ENCODE results near the gene PI16. TPM values are rescaled to one million over a fixed set of nuclear protein-coding genes. Genes with fewer than 3 reads are reported as not detected.

The PI16 gene
- polyA plus RNA-seq, 1 donor from 2014 or later: not detected

DNA sequence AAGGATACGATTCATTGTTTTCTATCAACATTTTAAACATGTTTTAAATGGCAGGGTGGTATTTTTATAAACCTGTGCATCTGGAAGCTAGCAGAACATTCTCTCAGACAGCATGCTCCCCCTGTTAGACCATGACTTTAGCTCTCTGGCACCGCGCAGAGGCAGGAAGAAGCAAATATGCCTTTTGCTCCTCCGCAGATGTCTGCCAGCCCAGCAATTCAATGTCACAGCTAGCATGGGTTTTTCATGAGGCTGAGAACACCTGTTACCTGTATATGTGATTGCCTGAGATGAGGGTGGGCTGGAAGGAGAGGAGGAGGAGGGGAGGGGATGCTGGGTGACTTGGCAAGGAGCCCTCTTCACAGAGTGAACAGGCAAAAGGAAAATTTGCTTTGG, 24.8 kb downstream of the PI16 start:
- Histone ChIP-seq H3K79me2 (replicated peaks; ENCODE audit: insufficient read depth, low read length) (peaks cover 32% of the 10 kb centered on the region), H3K9ac (ENCODE audit: low read length) (no peak overlapping the region), H3K4me2 (ENCODE audit: low read length) (no peak overlapping the region), H3K9me3 (ENCODE audit: low read length) (no peaks in the 10 kb centered on the region), H4K20me1 (ENCODE audit: insufficient read depth) (peaks cover 7% of the 10 kb centered on the region), H2AFZ (ENCODE audit: low read depth, low read length) (no peak overlapping the region), H3K9me2 (ENCODE audit: insufficient read depth, low read length) (no peaks in the 10 kb centered on the region), H3K4me3 (ENCODE audit: low read length) (no peak overlapping the region), H3F3A (ENCODE audit: insufficient read depth, low read length, poor library complexity, severe bottlenecking) (no peaks in the 10 kb centered on the region), H3K36me3 (ENCODE audit: insufficient read depth, low read length) (no peaks in the 10 kb centered on the region), H3K27ac (ENCODE audit: low read length) (no peak overlapping the region), H3K27me3 (ENCODE audit: insufficient read depth, low read depth, low read length) (no peaks in the 10 kb centered on the region)
- TF ChIP-seq SMC3 (conservative IDR thresholded peaks at IDR 0.05; ENCODE audit: poor library complexity) (peak; percentile 70), CTCF (IDR thresholded peaks at IDR 0.05; ENCODE audit: poor library complexity, severe bottlenecking) (peak; percentile 72), POLR2AphosphoS5 (IDR thresholded peaks at IDR 0.05) (no peak), MXI1 (conservative IDR thresholded peaks at IDR 0.05; ENCODE audit: poor library complexity, severe bottlenecking) (peak; percentile 55), TAF1 (IDR thresholded peaks at IDR 0.05; ENCODE audit: low read depth) (no peak), RAD21 (conservative IDR thresholded peaks at IDR 0.05) (peak; percentile 70)

DNA sequence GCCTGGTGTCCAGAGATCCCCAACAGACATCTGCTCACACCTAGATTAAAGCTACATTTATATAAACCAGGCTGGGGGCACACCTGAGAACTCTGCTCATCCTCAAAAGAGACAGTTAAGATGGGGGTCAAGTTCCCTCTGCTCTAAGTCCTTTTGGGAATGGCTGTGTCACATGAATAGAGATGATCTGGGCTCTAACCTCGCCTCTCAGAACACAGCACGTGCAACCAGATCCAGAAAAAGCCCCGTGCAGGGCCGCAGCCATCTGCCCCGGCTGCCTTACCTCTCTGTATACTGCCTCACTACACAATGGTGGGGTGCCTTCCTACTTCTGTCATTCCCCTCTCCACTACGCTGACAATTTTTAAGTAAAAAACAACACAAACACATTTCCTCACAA, 25.6 kb downstream of the PI16 start:
- H3K36me3 ChIP-seq (ENCODE audit: insufficient read depth, low read length): no peaks in the 10 kb centered on the region
- H3K9ac ChIP-seq (ENCODE audit: low read length): no peak overlapping the region
- no peaks in the 10 kb centered on the region for H3F3A ChIP-seq (ENCODE audit: insufficient read depth, low read length, poor library complexity, severe bottlenecking)
- no peaks in the 10 kb centered on the region for H3K9me3 ChIP-seq (ENCODE audit: low read length)
- H3K27ac ChIP-seq (ENCODE audit: low read length): no peak overlapping the region
- H3K79me2 ChIP-seq (replicated peaks; ENCODE audit: insufficient read depth, low read length): peaks cover 40% of the 10 kb centered on the region
- no peaks in the 10 kb centered on the region for H3K9me2 ChIP-seq (ENCODE audit: insufficient read depth, low read length)
- H3K27me3 ChIP-seq (ENCODE audit: insufficient read depth, low read depth, low read length): no peaks in the 10 kb centered on the region
- H3K4me3 ChIP-seq (ENCODE audit: low read length): no peak overlapping the region
- H3K4me2 ChIP-seq (ENCODE audit: low read length): no peak overlapping the region
- peaks cover 7% of the 10 kb centered on the region for H4K20me1 ChIP-seq (ENCODE audit: insufficient read depth)
- no peak overlapping the region for H2AFZ ChIP-seq (ENCODE audit: low read depth, low read length)
- no peak for TF ChIP-seq EP300 (conservative IDR thresholded peaks at IDR 0.05; ENCODE audit: poor library complexity, severe bottlenecking)
- TF ChIP-seq RAD21 (conservative IDR thresholded peaks at IDR 0.05): no peak
- TF ChIP-seq CTCF (IDR thresholded peaks at IDR 0.05; ENCODE audit: poor library complexity, severe bottlenecking): no peak
- no peak for TF ChIP-seq SMC3 (conservative IDR thresholded peaks at IDR 0.05; ENCODE audit: poor library complexity)
- no peak for TF ChIP-seq TAF1 (IDR thresholded peaks at IDR 0.05; ENCODE audit: low read depth)
- no peak for TF ChIP-seq EZH2 (IDR thresholded peaks at IDR 0.05; ENCODE audit: borderline replicate concordance, insufficient read depth, low read length, poor library complexity, severe bottlenecking)
- no peak for TF ChIP-seq MXI1 (conservative IDR thresholded peaks at IDR 0.05; ENCODE audit: poor library complexity, severe bottlenecking)

- Histone ChIP-seq H3K9ac (ENCODE audit: low read length) (no peak overlapping the region), H3F3A (ENCODE audit: insufficient read depth, low read length, poor library complexity, severe bottlenecking) (no peaks in the 10 kb centered on the region), H3K27me3 (ENCODE audit: insufficient read depth, low read depth, low read length) (no peaks in the 10 kb centered on the region), H3K9me2 (ENCODE audit: insufficient read depth, low read length) (no peaks in the 10 kb centered on the region), H3K27ac (ENCODE audit: low read length) (no peak overlapping the region), H3K36me3 (ENCODE audit: insufficient read depth, low read length) (no peaks in the 10 kb centered on the region), H4K20me1 (ENCODE audit: insufficient read depth) (peaks cover 7% of the 10 kb centered on the region), H3K4me2 (ENCODE audit: low read length) (no peak overlapping the region), H3K4me3 (ENCODE audit: low read length) (no peak overlapping the region), H2AFZ (ENCODE audit: low read depth, low read length) (no peak overlapping the region), H3K9me3 (ENCODE audit: low read length) (no peaks in the 10 kb centered on the region), H3K79me2 (replicated peaks; ENCODE audit: insufficient read depth, low read length) (peaks cover 47% of the 10 kb centered on the region)
- TF ChIP-seq POLR2AphosphoS5 (IDR thresholded peaks at IDR 0.05) (no peak), EZH2 (IDR thresholded peaks at IDR 0.05; ENCODE audit: borderline replicate concordance, insufficient read depth, low read length, poor library complexity, severe bottlenecking) (no peak), MXI1 (conservative IDR thresholded peaks at IDR 0.05; ENCODE audit: poor library complexity, severe bottlenecking) (no peak), SMC3 (conservative IDR thresholded peaks at IDR 0.05; ENCODE audit: poor library complexity) (no peak)
Observed at GRCh38 chr6:36980876-36981619, 26.5 kb downstream of the PI16 start.

All from neural cell (in vitro differentiated cells).